HepG2 (cell line): ENCODE results near the gene KIF7. TPM values are rescaled to one million over a fixed set of nuclear protein-coding genes. Genes with fewer than 3 reads are reported as not detected.

Source experiments
- ARHGAP35 ChIP-seq: sonication (generic); formaldehyde crosslinking; IDR thresholded peaks from 2 replicates; pipeline ENCODE4 v1.9.0; 2022; ENCODE audit warnings: mild to moderate bottlenecking, inconsistent platforms, moderate library complexity, missing genetic modification reagents, borderline replicate concordance
- ATM ChIP-seq: fragments of 450-650 bp; IDR thresholded peaks from 2 replicates; pipeline ENCODE4 v1.7.1; 2017; ENCODE audit warnings: mild to moderate bottlenecking, borderline replicate concordance
- CBX5 ChIP-seq: sonication (generic); formaldehyde crosslinking; IDR thresholded peaks from 2 replicates; pipeline ENCODE4 v1.4.0; 2020; ENCODE audit warnings: missing genetic modification reagents, borderline replicate concordance
- CHD2 ChIP-seq: IDR thresholded peaks from 2 replicates; pipeline ENCODE4 v1.6.1; 2011; ENCODE audit warnings: low read depth, low read length, improper control_type of control experiment
- GABPB1 ChIP-seq: IDR thresholded peaks from 2 replicates; pipeline ENCODE4 v1.6.1; 2016; ENCODE audit warnings: mild to moderate bottlenecking, missing genetic modification reagents, moderate library complexity, missing compliant biosample characterization
- GATAD1 ChIP-seq: IDR thresholded peaks from 2 replicates; pipeline ENCODE4 v1.6.1; 2016; ENCODE audit warnings: missing genetic modification reagents, missing compliant biosample characterization
- HNRNPLL ChIP-seq: fragments of 200-400 bp; formaldehyde crosslinking; IDR thresholded peaks from 2 replicates; pipeline ENCODE4 v1.6.1; 2017; ENCODE audit warnings: mild to moderate bottlenecking, low read depth, low read length; ENCODE audit not compliant: poor library complexity, severe bottlenecking
- MAZ ChIP-seq, 2 experiments: sonication (generic) in 1 of 2; formaldehyde crosslinking in 1 of 2; IDR thresholded peaks; 2 replicates each; pipeline versions ENCODE4 v1.5.0 to v1.6.1; 2012 to 2020; ENCODE audit warnings: low read depth in 2 of 2, mild to moderate bottlenecking in 2 of 2, borderline replicate concordance in 1 of 2, improper control_type of control experiment in 1 of 2, low read length in 1 of 2, missing genetic modification reagents in 1 of 2, moderate library complexity in 1 of 2
- NCOA1 ChIP-seq: sonication (generic); formaldehyde crosslinking; IDR thresholded peaks from 2 replicates; pipeline ENCODE4 v1.9.0; 2021; ENCODE audit warnings: missing genetic modification reagents
- NFYB ChIP-seq: sonication (generic); formaldehyde crosslinking; IDR thresholded peaks from 2 replicates; pipeline ENCODE4 v1.4.0; 2020; ENCODE audit warnings: missing genetic modification reagents
- POLR2AphosphoS2 ChIP-seq: IDR thresholded peaks from 2 replicates; pipeline ENCODE4 v1.6.1; 2011; ENCODE audit warnings: low read depth, low read length, improper control_type of control experiment
- RFX5 ChIP-seq: IDR thresholded peaks from 2 replicates; pipeline ENCODE4 v1.6.1; 2011; ENCODE audit warnings: low read depth, low read length, improper control_type of control experiment
- RXRB ChIP-seq: IDR thresholded peaks from 2 replicates; pipeline ENCODE4 v1.6.1; 2016; ENCODE audit warnings: borderline replicate concordance, missing genetic modification reagents, missing compliant biosample characterization
- THAP11 ChIP-seq: IDR thresholded peaks from 2 replicates; pipeline ENCODE4 v1.6.1; 2016; ENCODE audit warnings: missing biosample characterization, missing genetic modification reagents
- ZBTB8A ChIP-seq: sonication (generic); formaldehyde crosslinking; IDR thresholded peaks from 2 replicates; pipeline ENCODE4 v1.4.0; 2020; ENCODE audit warnings: mild to moderate bottlenecking, low read depth, missing genetic modification reagents, borderline replicate concordance
- ZKSCAN5 ChIP-seq: sonication (generic); formaldehyde crosslinking; IDR thresholded peaks from 2 replicates; pipeline ENCODE4 v1.5.1; 2020; ENCODE audit warnings: mild to moderate bottlenecking, missing genetic modification reagents
- ZNF121 ChIP-seq: sonication (generic); formaldehyde crosslinking; IDR thresholded peaks from 2 replicates; pipeline ENCODE4 v1.5.0; 2020; ENCODE audit warnings: mild to moderate bottlenecking, missing genetic modification reagents
- ZNF556 ChIP-seq: sonication (generic); formaldehyde crosslinking; IDR thresholded peaks from 2 replicates; pipeline ENCODE4 v1.4.0; 2020; ENCODE audit warnings: mild to moderate bottlenecking, missing genetic modification reagents, borderline replicate concordance
- ZNF580 ChIP-seq: IDR thresholded peaks from 2 replicates; pipeline ENCODE4 v1.6.1; 2016; ENCODE audit warnings: low read depth, borderline replicate concordance
- ZNF776 ChIP-seq: sonication (generic); formaldehyde crosslinking; IDR thresholded peaks from 2 replicates; pipeline ENCODE4 v1.4.0; 2020; ENCODE audit warnings: mild to moderate bottlenecking, missing genetic modification reagents
- ZNF816 ChIP-seq: sonication (generic); formaldehyde crosslinking; IDR thresholded peaks from 2 replicates; pipeline ENCODE4 v1.8.0; 2022; ENCODE audit warnings: missing genetic modification reagents, mild to moderate bottlenecking, borderline replicate concordance
- polyA plus RNA-seq, 8 experiments: library from polyadenylated mRNA; depleted of rRNA in 3 of 8; stranded (reverse) in 7 of 8; unstranded in 1 of 8; fragments of >200 nt; fragmentation: Illumina TruSeq in 4 of 8; extraction: Trizol in 4 of 8; gene quantifications; 2 replicates each; pipeline versions ENCODE4 v1.2.1 to v1.2.3, GENCODE V29; 2011 to 2016; ENCODE audit warnings: low read depth in 4 of 8, missing spikeins in 1 of 8, mixed read lengths in 1 of 8; ENCODE audit not compliant: insufficient read depth in 1 of 8
- total RNA-seq, 5 experiments: library from RNA; depleted of rRNA; stranded (reverse); fragments of >200 nt; fragmentation: Illumina TruSeq; extraction: Trizol; gene quantifications; 2 replicates each; pipeline ENCODE4 v1.2.3, GENCODE V29; 2016; ENCODE audit warnings: low read depth in 1 of 5
- TF ChIP-seq, protein P1 (sequence below): sonication (generic); formaldehyde crosslinking; IDR thresholded peaks from 2 replicates; pipeline ENCODE4 v1.9.0; 2022; ENCODE audit warnings: missing genetic modification reagents, mild to moderate bottlenecking, borderline replicate concordance
- TF ChIP-seq, protein P2 (sequence below): sonication (generic); formaldehyde crosslinking; IDR thresholded peaks from 2 replicates; pipeline ENCODE4 v1.8.0; 2022; ENCODE audit warnings: missing genetic modification reagents, mild to moderate bottlenecking, inconsistent platforms, borderline replicate concordance

KIF7 gene
- total and polyA plus RNA-seq, 2 of the 13 experiments (the other 11 are each of a cell fraction or from before 2014, with no cell fraction given), result 1.5 to 6.2 TPM

GRCh38 chr15:89690276-89691218, 35.3 kb upstream of the KIF7 start, which contains the start of the genes PEX11A and WDR93 (continued):
- TF ChIP-seq ZNF816 (0 out of 2 replicates have a peak, but pooled peaks have one; percentile 58), GATAD1 (CRISPR knock-in tag) (peak; percentile 62), ATM (no peak), ARHGAP35 (CRISPR knock-in tag) (0 out of 2 replicates have a peak, but pooled peaks have one; percentile 29), ZNF556 (CRISPR knock-in tag) (peak; percentile 68; the same call in 1 of the 2 replicates), RFX5 (peak; percentile 43; the same call in 1 of the 2 replicates), ZNF776 (0 out of 2 replicates have a peak, but pooled peaks have one; percentile 30), HNRNPLL (peak; percentile 69), MAZ (IDR thresholded peaks at IDR 0.05; ENCODE audit: borderline replicate concordance, low read depth, low read length) (peak; percentile 58; the same call in 1 of the 2 replicates), MAZ (CRISPR knock-in tag; IDR thresholded peaks at IDR 0.05; ENCODE audit: low read depth) (no peak; the same call in 1 of the 2 replicates), GABPB1 (peak; percentile 95), CHD2 (no peak), POLR2AphosphoS2 (no peak), CBX5 (peak; percentile 11; the same call in 1 of the 2 replicates), THAP11 (CRISPR knock-in tag) (peak; percentile 60; the same call in 1 of the 2 replicates), NCOA1 (CRISPR knock-in tag) (0 out of 2 replicates have a peak, but pooled peaks have one; percentile 40), ZBTB8A (CRISPR knock-in tag) (no peak), ZNF580 (0 out of 2 replicates have a peak, but pooled peaks have one; percentile 33), ZNF121 (CRISPR knock-in tag) (0 out of 2 replicates have a peak, but pooled peaks have one; percentile 15), RXRB (CRISPR knock-in tag) (no peak), ZKSCAN5 (CRISPR knock-in tag) (peak; percentile 80; the same call in 1 of the 2 replicates), NFYB (CRISPR knock-in tag) (0 out of 2 replicates have a peak, but pooled peaks have one; percentile 5)
- TF ChIP-seq, protein P1, sequence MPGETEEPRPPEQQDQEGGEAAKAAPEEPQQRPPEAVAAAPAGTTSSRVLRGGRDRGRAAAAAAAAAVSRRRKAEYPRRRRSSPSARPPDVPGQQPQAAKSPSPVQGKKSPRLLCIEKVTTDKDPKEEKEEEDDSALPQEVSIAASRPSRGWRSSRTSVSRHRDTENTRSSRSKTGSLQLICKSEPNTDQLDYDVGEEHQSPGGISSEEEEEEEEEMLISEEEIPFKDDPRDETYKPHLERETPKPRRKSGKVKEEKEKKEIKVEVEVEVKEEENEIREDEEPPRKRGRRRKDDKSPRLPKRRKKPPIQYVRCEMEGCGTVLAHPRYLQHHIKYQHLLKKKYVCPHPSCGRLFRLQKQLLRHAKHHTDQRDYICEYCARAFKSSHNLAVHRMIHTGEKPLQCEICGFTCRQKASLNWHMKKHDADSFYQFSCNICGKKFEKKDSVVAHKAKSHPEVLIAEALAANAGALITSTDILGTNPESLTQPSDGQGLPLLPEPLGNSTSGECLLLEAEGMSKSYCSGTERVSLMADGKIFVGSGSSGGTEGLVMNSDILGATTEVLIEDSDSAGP (CRISPR knock-in tag), result peak; percentile 83; the same call in 1 of the 2 replicates
- TF ChIP-seq, protein P2, sequence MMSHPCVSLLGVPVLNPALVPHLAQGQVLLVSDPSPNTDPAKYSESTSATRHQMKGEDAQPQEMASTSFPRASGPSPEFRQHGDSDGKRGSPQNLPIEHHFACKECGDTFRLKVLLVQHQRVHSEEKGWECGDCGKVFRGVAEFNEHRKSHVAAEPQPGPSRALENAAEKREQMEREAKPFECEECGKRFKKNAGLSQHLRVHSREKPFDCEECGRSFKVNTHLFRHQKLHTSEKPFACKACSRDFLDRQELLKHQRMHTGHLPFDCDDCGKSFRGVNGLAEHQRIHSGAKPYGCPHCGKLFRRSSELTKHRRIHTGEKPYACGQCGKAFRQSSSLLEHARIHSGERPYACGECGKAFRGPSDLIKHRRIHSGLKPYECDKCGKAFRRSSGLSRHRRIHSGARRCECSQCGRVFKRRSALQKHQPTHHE, result 0 out of 2 replicates have a peak, but pooled peaks have one; percentile 55
